ENCODE data around the gene RAI1. TPM values are rescaled to one million over a fixed set of nuclear protein-coding genes. Genes with fewer than 3 reads are reported as not detected.

Gene RAI1
- total and polyA plus RNA-seq, 2 of the 13 experiments (the other 11 are each of a cell fraction or from before 2014, with no cell fraction given) = 3.4 to 5.2 TPM

GRCh38 chr17:17693253-17694168, 12.3 kb downstream of the RAI1 start (continued):
- TF ChIP-seq DNMT1 (CRISPR knock-in tag; IDR thresholded peaks at IDR 0.05) (peak; percentile 75; the same call in 1 of the 2 replicates), ZKSCAN8 (CRISPR knock-in tag; IDR thresholded peaks at IDR 0.05; ENCODE audit: borderline replicate concordance) (peak; percentile 39; the same call in 1 of the 2 replicates), ZNF362 (CRISPR knock-in tag; IDR thresholded peaks at IDR 0.05; ENCODE audit: borderline replicate concordance) (no peak; the same call in 1 of the 2 replicates), STAT5B (CRISPR knock-in tag; IDR thresholded peaks at IDR 0.05) (no peak), HOXD1 (CRISPR knock-in tag; IDR thresholded peaks at IDR 0.05) (no peak), ATF5 (CRISPR knock-in tag; IDR thresholded peaks at IDR 0.05; ENCODE audit: low read depth) (no peak), ZBTB8A (CRISPR knock-in tag; IDR thresholded peaks at IDR 0.05; ENCODE audit: borderline replicate concordance, low read depth) (no peak), SMAD9 (CRISPR knock-in tag; IDR thresholded peaks at IDR 0.05) (no peak), POGK (CRISPR knock-in tag; conservative IDR thresholded peaks at IDR 0.05) (no peak), HOMEZ (CRISPR knock-in tag; IDR thresholded peaks at IDR 0.05; ENCODE audit: low read depth) (no peak), LRRFIP1 (CRISPR knock-in tag; conservative IDR thresholded peaks at IDR 0.05) (no peak), HNF4A (CRISPR knock-in tag; IDR thresholded peaks at IDR 0.05) (peak; percentile 9; the same call in 1 of the 2 replicates), UBTF (CRISPR knock-in tag; IDR thresholded peaks at IDR 0.05) (peak; percentile 86), ZNF512 (CRISPR knock-in tag; IDR thresholded peaks at IDR 0.05) (no peak), ZSCAN9 (CRISPR knock-in tag; IDR thresholded peaks at IDR 0.05; ENCODE audit: borderline replicate concordance) (0 out of 2 replicates have a peak, but pooled peaks have one; percentile 31)

Data from HepG2 (cell line).